WTC11 (cell line): ENCODE data around the gene SHISAL2A. TPM values are rescaled to one million over a fixed set of nuclear protein-coding genes. Genes with fewer than 3 reads are reported as not detected.

Experiments
- ATAC-seq: fragments of 200-7000 bp; cut with Tn5 transposase; 2 replicates; pipeline ENCODE4 v1.10.0; 2021; ENCODE audit warnings: mild to moderate bottlenecking, moderate library complexity
- CTCF ChIA-PET: fragments of 300-600 bp; sonication (Branson Sonifier 250); formaldehyde crosslinking; loops from one replicate; lab custom pipeline; 2021; ENCODE audit warnings: antibody characterized with exemption; lab: Charles Lee
- POLR2A ChIA-PET: fragments of 350-600 bp; sonication (Branson Sonifier 250); formaldehyde crosslinking; loops from one replicate; lab custom pipeline; 2021; ENCODE audit warnings: antibody characterized with exemption; lab: Charles Lee
- DNase-seq: peaks from one replicate; pipeline ENCODE4 v3.0.0; 2021; ENCODE audit warnings: low spot score
- H3K27ac Mint-ChIP-seq: 2 replicates; pipeline ENCODE4 v1.8.0; 2021; ENCODE audit warnings: mixed read lengths
- H3K27me3 Mint-ChIP-seq: 2 replicates; pipeline ENCODE4 v1.8.0; 2021; ENCODE audit warnings: low read depth, mild to moderate bottlenecking, moderate library complexity, mixed read lengths
- H3K36me3 Mint-ChIP-seq: 2 replicates; pipeline ENCODE4 v1.8.0; 2021; ENCODE audit warnings: mixed read lengths
- H3K4me1 Mint-ChIP-seq: 2 replicates; pipeline ENCODE4 v1.8.0; 2022; ENCODE audit warnings: mixed read lengths
- H3K4me3 Mint-ChIP-seq: 2 replicates; pipeline ENCODE4 v1.8.0; 2021; ENCODE audit warnings: mild to moderate bottlenecking, moderate library complexity, mixed read lengths
- H3K9me3 Mint-ChIP-seq: 2 replicates; pipeline ENCODE4 v1.8.0; 2021; ENCODE audit warnings: mixed read lengths
- ATF3 ChIP-seq: sonication (generic); formaldehyde crosslinking; conservative IDR thresholded peaks from 2 replicates; pipeline ENCODE4 v1.8.1; 2022; ENCODE audit warnings: mild to moderate bottlenecking, missing genetic modification reagents
- E2F4 ChIP-seq: sonication (generic); formaldehyde crosslinking; IDR thresholded peaks from 2 replicates; pipeline ENCODE4 v1.8.1; 2022; ENCODE audit warnings: low read depth, mild to moderate bottlenecking, moderate library complexity, missing genetic modification reagents, borderline replicate concordance
- EMX1 ChIP-seq: fragments of 250-450 bp; sonication (Bioruptor Pico); IDR thresholded peaks from 2 replicates; pipeline ENCODE4 v1.8.0; 2021; ENCODE audit warnings: mild to moderate bottlenecking
- GABPB1 ChIP-seq: sonication (generic); formaldehyde crosslinking; IDR thresholded peaks from 2 replicates; pipeline ENCODE4 v1.8.1; 2023; ENCODE audit warnings: mild to moderate bottlenecking, missing genetic modification reagents
- GRHL2 ChIP-seq: fragments of 250-450 bp; sonication (Bioruptor Pico); IDR thresholded peaks from 2 replicates; pipeline ENCODE4 v1.8.0; 2022; ENCODE audit warnings: mild to moderate bottlenecking, moderate library complexity; ENCODE audit not compliant: insufficient replicate concordance, severe bottlenecking
- IRF1 ChIP-seq: sonication (generic); formaldehyde crosslinking; IDR thresholded peaks from 2 replicates; pipeline ENCODE4 v1.8.0; 2023; ENCODE audit warnings: missing genetic modification reagents
- MXD4 ChIP-seq: fragments of 250-450 bp; sonication (Bioruptor Pico); IDR thresholded peaks from 2 replicates; pipeline ENCODE4 v1.8.0; 2021; ENCODE audit warnings: mild to moderate bottlenecking, moderate library complexity, borderline replicate concordance
- NFE2L1 ChIP-seq: sonication (generic); formaldehyde crosslinking; IDR thresholded peaks from 2 replicates; pipeline ENCODE4 v1.8.1; 2023; ENCODE audit warnings: missing genetic modification reagents
- NR3C1 ChIP-seq: sonication (generic); formaldehyde crosslinking; conservative IDR thresholded peaks from 2 replicates; pipeline ENCODE4 v1.8.1; 2023; ENCODE audit warnings: low read depth, mild to moderate bottlenecking, missing genetic modification reagents
- RORB ChIP-seq: fragments of 250-450 bp; sonication (Bioruptor Pico); IDR thresholded peaks from 2 replicates; pipeline ENCODE4 v1.9.0; 2021; ENCODE audit warnings: mild to moderate bottlenecking
- SOX15 ChIP-seq: fragments of 250-450 bp; sonication (Bioruptor Pico); IDR thresholded peaks from 2 replicates; pipeline ENCODE4 v1.9.0; 2021; ENCODE audit warnings: mild to moderate bottlenecking
- SP1 ChIP-seq: sonication (generic); formaldehyde crosslinking; conservative IDR thresholded peaks from 2 replicates; pipeline ENCODE4 v1.8.1; 2022; ENCODE audit warnings: missing genetic modification reagents
- TEAD4 ChIP-seq: sonication (generic); formaldehyde crosslinking; IDR thresholded peaks from 2 replicates; pipeline ENCODE4 v1.8.0; 2022; ENCODE audit warnings: mild to moderate bottlenecking, missing genetic modification reagents
- TP53 ChIP-seq: sonication (generic); formaldehyde crosslinking; IDR thresholded peaks from 2 replicates; pipeline ENCODE4 v1.8.1; 2023; ENCODE audit warnings: mild to moderate bottlenecking, missing genetic modification reagents
- ZNF263 ChIP-seq: sonication (generic); formaldehyde crosslinking; IDR thresholded peaks from 2 replicates; pipeline ENCODE4 v1.8.1; 2022; ENCODE audit warnings: low read depth, mild to moderate bottlenecking, moderate library complexity, missing genetic modification reagents
- ZNF396 ChIP-seq: fragments of 250-450 bp; sonication (Bioruptor Pico); IDR thresholded peaks from 2 replicates; pipeline ENCODE4 v1.8.0; 2021; ENCODE audit warnings: mild to moderate bottlenecking, moderate library complexity, borderline replicate concordance
- ZNF423 ChIP-seq: fragments of 250-450 bp; sonication (Bioruptor Pico); IDR thresholded peaks from 2 replicates; pipeline ENCODE4 v2.1.2; 2022; ENCODE audit warnings: mild to moderate bottlenecking, moderate library complexity
- total RNA-seq: library from RNA; stranded (reverse); gene quantifications from 3 replicates; pipeline ENCODE4 v1.2.3, GENCODE V29; 2021
- TF ChIP-seq, protein P1 (sequence below): fragments of 200-600 bp; IDR thresholded peaks from 2 replicates; pipeline ENCODE4 v1.8.0; 2022; ENCODE audit warnings: antibody characterized with exemption
- TF ChIP-seq, protein P2 (sequence below): sonication (generic); formaldehyde crosslinking; IDR thresholded peaks from 2 replicates; pipeline ENCODE4 v1.8.1; 2023; ENCODE audit warnings: mild to moderate bottlenecking, missing genetic modification reagents, borderline replicate concordance

Gene SHISAL2A
- total RNA-seq, 1 experiment from 2014 or later = 1.4 TPM

GRCh38 chr1:52683367-52683940 is 50.5 kb downstream of the SHISAL2A start:
- Mint-ChIP-seq H3K27me3 (no peaks in the 10 kb centered on the region), H3K36me3 (peaks cover 31% of the 10 kb centered on the region), H3K9me3 (peaks cover 7% of the 10 kb centered on the region), H3K4me1 (peaks cover 23% of the 10 kb centered on the region), H3K27ac (no peak overlapping the region)
- ChIA-PET CTCF (no interaction called here), POLR2A (interaction anchor here (0.7 kb wide), 1 partner anchor 130 kb away, joined by 4 read pairs; the partner anchor contains the start of gene TUT4)
- no peak for DNase-seq
- TF ChIP-seq, protein P1, sequence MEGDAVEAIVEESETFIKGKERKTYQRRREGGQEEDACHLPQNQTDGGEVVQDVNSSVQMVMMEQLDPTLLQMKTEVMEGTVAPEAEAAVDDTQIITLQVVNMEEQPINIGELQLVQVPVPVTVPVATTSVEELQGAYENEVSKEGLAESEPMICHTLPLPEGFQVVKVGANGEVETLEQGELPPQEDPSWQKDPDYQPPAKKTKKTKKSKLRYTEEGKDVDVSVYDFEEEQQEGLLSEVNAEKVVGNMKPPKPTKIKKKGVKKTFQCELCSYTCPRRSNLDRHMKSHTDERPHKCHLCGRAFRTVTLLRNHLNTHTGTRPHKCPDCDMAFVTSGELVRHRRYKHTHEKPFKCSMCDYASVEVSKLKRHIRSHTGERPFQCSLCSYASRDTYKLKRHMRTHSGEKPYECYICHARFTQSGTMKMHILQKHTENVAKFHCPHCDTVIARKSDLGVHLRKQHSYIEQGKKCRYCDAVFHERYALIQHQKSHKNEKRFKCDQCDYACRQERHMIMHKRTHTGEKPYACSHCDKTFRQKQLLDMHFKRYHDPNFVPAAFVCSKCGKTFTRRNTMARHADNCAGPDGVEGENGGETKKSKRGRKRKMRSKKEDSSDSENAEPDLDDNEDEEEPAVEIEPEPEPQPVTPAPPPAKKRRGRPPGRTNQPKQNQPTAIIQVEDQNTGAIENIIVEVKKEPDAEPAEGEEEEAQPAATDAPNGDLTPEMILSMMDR = no peak
- TF ChIP-seq, protein P2, sequence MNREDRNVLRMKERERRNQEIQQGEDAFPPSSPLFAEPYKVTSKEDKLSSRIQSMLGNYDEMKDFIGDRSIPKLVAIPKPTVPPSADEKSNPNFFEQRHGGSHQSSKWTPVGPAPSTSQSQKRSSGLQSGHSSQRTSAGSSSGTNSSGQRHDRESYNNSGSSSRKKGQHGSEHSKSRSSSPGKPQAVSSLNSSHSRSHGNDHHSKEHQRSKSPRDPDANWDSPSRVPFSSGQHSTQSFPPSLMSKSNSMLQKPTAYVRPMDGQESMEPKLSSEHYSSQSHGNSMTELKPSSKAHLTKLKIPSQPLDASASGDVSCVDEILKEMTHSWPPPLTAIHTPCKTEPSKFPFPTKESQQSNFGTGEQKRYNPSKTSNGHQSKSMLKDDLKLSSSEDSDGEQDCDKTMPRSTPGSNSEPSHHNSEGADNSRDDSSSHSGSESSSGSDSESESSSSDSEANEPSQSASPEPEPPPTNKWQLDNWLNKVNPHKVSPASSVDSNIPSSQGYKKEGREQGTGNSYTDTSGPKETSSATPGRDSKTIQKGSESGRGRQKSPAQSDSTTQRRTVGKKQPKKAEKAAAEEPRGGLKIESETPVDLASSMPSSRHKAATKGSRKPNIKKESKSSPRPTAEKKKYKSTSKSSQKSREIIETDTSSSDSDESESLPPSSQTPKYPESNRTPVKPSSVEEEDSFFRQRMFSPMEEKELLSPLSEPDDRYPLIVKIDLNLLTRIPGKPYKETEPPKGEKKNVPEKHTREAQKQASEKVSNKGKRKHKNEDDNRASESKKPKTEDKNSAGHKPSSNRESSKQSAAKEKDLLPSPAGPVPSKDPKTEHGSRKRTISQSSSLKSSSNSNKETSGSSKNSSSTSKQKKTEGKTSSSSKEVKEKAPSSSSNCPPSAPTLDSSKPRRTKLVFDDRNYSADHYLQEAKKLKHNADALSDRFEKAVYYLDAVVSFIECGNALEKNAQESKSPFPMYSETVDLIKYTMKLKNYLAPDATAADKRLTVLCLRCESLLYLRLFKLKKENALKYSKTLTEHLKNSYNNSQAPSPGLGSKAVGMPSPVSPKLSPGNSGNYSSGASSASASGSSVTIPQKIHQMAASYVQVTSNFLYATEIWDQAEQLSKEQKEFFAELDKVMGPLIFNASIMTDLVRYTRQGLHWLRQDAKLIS = no peak
- TF ChIP-seq, all 79 proteins: peak for 0
- no peak for ATAC-seq
- H3K4me3 Mint-ChIP-seq = no peak overlapping the region

- ATAC-seq (no peak), DNase-seq (no peak)
- no peak overlapping the region for H3K4me3 Mint-ChIP-seq
- H3K27ac Mint-ChIP-seq = no peak overlapping the region
- TF ChIP-seq TEAD4 (CRISPR knock-in tag) (no peak), EMX1 (CRISPR knock-in tag) (no peak), IRF1 (no peak), ZNF263 (no peak), GABPB1 (CRISPR knock-in tag) (no peak), ZNF423 (CRISPR knock-in tag) (no peak), MXD4 (CRISPR knock-in tag) (no peak), TP53 (CRISPR knock-in tag) (no peak), ZNF396 (no peak), ATF3 (CRISPR knock-in tag) (no peak), RORB (CRISPR knock-in tag) (no peak), E2F4 (CRISPR knock-in tag) (no peak), GRHL2 (CRISPR knock-in tag) (no peak), SP1 (CRISPR knock-in tag) (no peak), SOX15 (CRISPR knock-in tag) (no peak), NR3C1 (CRISPR knock-in tag) (no peak), NFE2L1 (CRISPR knock-in tag) (no peak)
- CTCF ChIA-PET = no interaction called here
- peaks cover 39% of the 10 kb centered on the region for H3K36me3 Mint-ChIP-seq
- POLR2A ChIA-PET = no interaction called here
- H3K9me3 Mint-ChIP-seq = peaks cover 7% of the 10 kb centered on the region
- peaks cover 14% of the 10 kb centered on the region for H3K4me1 Mint-ChIP-seq
- no peaks in the 10 kb centered on the region for H3K27me3 Mint-ChIP-seq
Observed at GRCh38 chr1:52684545-52684944, 51.6 kb downstream of the SHISAL2A start.
